HepG2 (cell line): ENCODE measurements around the gene PELO.

ENCODE experiments used
- CSRNP1 ChIP-seq: sonication (generic); formaldehyde crosslinking; IDR thresholded peaks from 2 replicates; pipeline ENCODE4 v1.8.1; 2023; ENCODE audit warnings: mild to moderate bottlenecking, missing genetic modification reagents
- NFE2L1 ChIP-seq: sonication (generic); formaldehyde crosslinking; IDR thresholded peaks from 2 replicates; pipeline ENCODE4 v1.4.0; 2020; ENCODE audit warnings: missing genetic modification reagents, mild to moderate bottlenecking, borderline replicate concordance
- POLR2A ChIP-seq, 2 experiments: IDR thresholded peaks; 2 replicates each; pipeline ENCODE4 v1.6.1; 2011; ENCODE audit warnings: low read depth in 2 of 2, low read length in 2 of 2, mild to moderate bottlenecking in 1 of 2, moderate library complexity in 1 of 2; ENCODE audit not compliant: insufficient read depth in 1 of 2
- ZNF274 ChIP-seq: sonication (generic); formaldehyde crosslinking; IDR thresholded peaks from 2 replicates; pipeline ENCODE4 v1.5.1; 2020; ENCODE audit warnings: mild to moderate bottlenecking, missing genetic modification reagents
- ZNF552 ChIP-seq: sonication (generic); formaldehyde crosslinking; IDR thresholded peaks from 2 replicates; pipeline ENCODE4 v1.9.0; 2022; ENCODE audit warnings: missing genetic modification reagents, mild to moderate bottlenecking, borderline replicate concordance
- TF ChIP-seq, protein P1 (sequence below): sonication (generic); formaldehyde crosslinking; IDR thresholded peaks from 2 replicates; pipeline ENCODE4 v1.4.0; 2020; ENCODE audit warnings: missing genetic modification reagents

DNA sequence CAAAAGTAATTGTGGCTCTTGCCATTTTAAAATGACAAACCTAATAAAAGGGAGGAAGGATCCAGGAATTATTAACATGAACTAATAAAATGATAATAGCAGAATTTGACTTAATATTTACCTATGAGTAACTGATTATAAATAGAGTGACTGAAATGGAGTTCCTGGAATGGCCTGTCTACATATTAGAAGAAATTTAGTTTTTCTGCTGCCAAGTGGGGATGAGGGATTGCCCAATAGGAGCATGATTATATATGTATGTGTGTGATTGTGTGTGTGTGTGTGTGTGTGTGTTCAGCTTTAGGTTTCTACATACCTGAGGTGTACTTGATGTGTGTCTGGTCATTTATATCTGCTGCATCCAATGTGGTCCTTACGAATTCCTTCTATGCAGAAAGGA, 36.6 kb upstream of the PELO start:
- TF ChIP-seq NFE2L1 (CRISPR knock-in tag) (no peak), CSRNP1 (CRISPR knock-in tag) (no peak), ZNF274 (CRISPR knock-in tag) (no peak), ZNF552 (CRISPR knock-in tag) (no peak), POLR2A (IDR thresholded peaks at IDR 0.05; ENCODE audit: insufficient read depth in 1 of 2, low read depth in 2 of 2, low read length in 2 of 2) (no peak)
- TF ChIP-seq, protein P1, sequence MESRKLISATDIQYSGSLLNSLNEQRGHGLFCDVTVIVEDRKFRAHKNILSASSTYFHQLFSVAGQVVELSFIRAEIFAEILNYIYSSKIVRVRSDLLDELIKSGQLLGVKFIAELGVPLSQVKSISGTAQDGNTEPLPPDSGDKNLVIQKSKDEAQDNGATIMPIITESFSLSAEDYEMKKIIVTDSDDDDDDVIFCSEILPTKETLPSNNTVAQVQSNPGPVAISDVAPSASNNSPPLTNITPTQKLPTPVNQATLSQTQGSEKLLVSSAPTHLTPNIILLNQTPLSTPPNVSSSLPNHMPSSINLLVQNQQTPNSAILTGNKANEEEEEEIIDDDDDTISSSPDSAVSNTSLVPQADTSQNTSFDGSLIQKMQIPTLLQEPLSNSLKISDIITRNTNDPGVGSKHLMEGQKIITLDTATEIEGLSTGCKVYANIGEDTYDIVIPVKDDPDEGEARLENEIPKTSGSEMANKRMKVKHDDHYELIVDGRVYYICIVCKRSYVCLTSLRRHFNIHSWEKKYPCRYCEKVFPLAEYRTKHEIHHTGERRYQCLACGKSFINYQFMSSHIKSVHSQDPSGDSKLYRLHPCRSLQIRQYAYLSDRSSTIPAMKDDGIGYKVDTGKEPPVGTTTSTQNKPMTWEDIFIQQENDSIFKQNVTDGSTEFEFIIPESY (CRISPR knock-in tag): no peak
